ENCODE data around the gene THEM4.
A peak's percentile ranks its signal among the peaks of the same experiment; 100 is the strongest.

The THEM4 gene

GRCh38 chr1:151833172-151833900 is 76.0 kb downstream of the THEM4 start:
- no peak for DNase-seq

DNA sequence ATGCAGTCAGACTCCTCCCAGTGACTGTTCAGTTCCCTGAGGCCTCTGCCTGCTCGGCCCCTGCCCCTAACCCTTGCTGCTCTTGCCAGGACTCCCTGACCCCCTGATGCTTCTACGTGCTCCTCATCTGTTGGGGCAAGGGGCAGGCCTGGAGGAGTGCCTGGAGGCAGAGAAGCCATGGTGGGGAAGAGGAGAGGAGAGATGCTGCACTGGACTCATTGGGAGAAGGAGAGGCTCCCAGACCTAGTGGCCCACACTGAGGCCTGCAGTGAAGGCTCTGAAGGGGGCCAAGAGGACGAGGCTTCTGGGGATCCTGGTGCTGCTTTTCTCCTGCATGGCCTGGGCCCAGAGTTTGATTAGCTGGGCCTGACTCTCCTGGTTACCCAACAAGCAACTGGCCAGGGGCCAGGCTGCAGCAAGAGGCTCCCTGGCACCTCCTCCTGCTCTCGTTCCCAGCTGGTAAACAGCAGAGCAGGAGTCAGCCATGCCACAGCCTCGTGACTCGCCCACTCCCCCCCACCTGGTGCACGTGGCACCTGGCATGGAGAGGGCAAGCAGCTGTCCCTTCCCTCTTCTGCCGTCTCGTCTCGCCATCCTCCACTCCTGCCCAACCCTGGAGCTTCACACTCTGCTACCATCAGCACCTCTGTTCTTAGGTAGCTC is 76.9 kb downstream of the THEM4 start:
- peak; percentile 92 for DNase-seq

DNA sequence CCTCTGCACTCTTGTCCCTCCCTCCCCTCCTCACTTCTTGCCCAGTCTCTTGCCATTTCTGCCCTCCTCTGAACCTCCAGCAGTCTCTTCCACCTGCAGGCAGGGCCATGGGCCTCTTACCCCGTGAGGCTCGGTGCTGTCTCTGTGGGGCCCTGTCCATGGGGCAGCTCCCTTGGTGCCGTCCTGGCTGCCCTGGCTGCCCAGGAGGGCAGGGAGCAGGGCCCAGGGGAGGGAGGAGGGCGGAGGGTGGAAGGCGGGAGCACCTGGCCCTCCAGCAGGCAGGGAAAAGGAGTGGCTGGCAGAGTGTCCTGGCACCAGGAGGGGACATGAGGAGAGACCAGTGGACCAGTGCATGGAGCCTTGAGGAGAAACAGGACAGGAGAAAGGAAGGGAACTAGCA is 77.7 kb downstream of the THEM4 start, which contains the start of gene RORC:
Gene RORC (minus strand): TSS at position 198 of the 400 bp plus-strand sequence. CDS start 38 bp downstream, at position 160.
- DNase-seq, result peak; percentile 17

GRCh38 chr1:151831256-151831591 is 78.1 kb downstream of the THEM4 start:
- DNase-seq, result no peak

DNA sequence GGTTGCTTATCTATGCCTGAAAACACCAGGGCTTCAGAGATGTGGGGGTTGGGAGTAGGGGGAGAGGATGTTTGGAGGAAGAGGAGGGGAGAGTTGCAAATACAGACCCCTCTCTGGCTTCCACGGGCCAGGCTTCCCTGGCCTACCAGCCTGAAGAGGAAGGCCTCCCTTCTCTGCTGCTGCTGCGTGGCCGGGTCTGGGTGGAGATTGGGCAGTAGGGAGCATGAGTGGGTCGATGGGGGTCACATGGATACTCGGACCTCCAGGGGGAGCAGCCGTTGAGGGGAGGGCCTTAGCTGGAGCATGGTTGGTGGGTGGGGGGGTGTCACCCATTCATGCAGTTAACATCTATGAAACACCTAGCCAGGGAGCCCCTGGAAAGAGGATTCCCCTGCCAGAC is 79.3 kb downstream of the THEM4 start:
- DNase-seq, result no peak

DNA sequence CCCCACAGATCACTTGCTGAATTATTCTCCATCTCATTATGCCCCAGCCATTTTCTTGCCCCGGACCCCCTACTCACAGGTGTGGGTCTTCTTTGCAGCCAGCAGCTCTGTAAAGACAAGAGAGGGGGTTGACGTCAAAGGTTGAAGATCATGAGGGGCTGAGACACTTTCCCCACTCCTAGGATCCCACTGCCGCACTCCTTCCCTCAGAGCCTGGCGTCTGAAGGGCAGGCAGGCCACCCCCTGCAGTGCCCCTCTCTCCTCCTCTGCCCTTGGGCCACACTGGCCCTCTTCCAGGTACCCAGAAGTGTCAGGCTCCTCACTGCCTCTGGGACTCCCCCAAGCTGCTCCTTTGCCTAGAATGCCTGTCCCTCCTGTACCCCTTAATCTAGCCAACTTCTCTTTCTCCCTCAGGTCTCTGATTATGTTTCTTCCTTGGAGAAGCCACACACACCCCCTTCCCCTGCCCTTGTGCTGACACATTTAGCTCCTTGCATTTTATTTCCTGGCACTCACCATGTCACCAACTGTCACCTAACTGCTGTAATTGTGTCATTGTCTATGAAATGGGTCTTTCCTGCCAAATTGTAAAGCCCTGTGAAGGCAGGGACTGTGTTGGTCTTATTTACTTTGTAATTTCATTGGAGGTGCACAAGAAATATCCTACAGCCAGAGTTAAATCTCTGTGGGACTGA is 79.8 kb downstream of the THEM4 start:
- DNase-seq, result no peak

GRCh38 chr1:151828921-151829320 is 80.4 kb downstream of the THEM4 start:
- no peak for DNase-seq

DNA sequence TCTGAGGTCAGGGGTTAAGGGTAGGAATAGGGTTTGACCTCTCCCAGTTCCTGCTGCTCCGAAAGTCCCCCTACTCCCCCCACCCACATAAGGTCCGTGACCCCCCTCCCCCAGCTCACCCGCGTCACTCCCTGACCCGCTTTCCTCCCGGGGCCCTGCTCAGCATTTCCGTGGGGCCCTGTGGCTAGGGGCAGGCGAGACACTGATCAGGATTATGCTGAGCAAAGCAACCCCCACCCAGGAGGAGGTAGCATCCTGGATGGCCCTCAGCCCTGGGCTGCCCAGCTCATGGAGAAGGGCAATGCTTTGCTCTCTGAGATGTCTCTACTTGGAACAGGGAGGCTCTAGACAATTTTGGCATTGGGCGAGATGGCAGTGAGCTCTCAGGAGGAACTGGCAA is 81.5 kb downstream of the THEM4 start:
- DNase-seq, result no peak

GRCh38 chr1:151825751-151826660 is 83.3 kb downstream of the THEM4 start:
- DNase-seq, result no peak

DNA sequence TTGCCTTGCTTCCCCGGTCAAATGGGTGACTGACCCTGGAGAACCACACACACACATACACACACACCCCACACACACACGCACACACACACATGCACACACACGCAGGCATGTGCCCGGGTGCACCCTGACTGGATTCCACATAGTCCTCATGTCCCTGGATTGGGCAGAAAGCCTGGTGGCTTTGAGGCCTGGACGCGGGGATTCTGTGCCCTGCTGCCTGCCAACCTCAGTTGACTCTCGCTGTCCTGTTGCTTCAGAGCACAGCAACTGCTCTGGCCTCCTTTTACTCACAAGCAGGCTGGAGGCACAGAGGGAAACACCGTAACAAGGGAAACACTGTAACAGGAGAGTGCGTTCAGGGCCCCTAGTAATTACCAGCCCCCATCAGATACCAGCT is 84.1 kb downstream of the THEM4 start:
- no peak for DNase-seq

All from DMS53 (cell line).